ENCODE measurements around the gene ALOX15. TPM values are rescaled to one million over a fixed set of nuclear protein-coding genes. Genes with fewer than 3 reads are reported as not detected.

ALOX15 gene
- total and polyA plus RNA-seq, 10 of the 15 experiments (the other 5 are each of a cell fraction or from before 2014, with no cell fraction given), result 0.05 to 1.0 (median 0.24) TPM

DNA sequence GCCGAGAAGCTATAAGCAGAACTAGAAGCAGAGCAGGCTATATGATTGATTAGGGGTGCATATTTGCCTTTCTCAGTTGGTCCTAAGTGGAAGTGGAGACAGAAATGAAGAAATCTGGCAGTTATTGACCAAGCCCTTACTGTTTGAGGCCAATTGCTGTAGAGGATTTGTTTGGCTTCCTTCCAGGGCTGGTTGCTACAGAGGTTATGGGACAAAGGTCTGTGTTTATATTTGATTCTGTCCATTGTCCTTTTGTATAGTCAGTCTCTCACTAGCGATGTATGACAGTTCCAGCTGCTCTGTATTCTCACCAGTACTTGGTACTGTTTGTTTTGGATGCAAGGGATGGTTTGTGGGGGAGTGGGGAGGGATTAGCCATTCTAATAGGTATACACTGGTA lies 7.3 kb upstream of the ALOX15 start:
- no peaks in the 10 kb centered on the region for H4K20me1 ChIP-seq (ENCODE audit: control insufficient read depth, insufficient read depth)
- H3K4me2 ChIP-seq (ENCODE audit: control insufficient read depth, insufficient read depth), result no peak overlapping the region
- H3K36me3 ChIP-seq (ENCODE audit: control insufficient read depth in 2 of 2, insufficient read depth in 2 of 2, low read length in 1 of 2), result no peaks in the 10 kb centered on the region
- no TSS peak for BruUV-seq (replicated peaks)
- WGBS (ENCODE audit: insufficient coverage, insufficient replicate concordance, low lambda C conversion rate, missing lambda C conversion rate), result 83% methylated on average over 2 of the region's 2 CpGs
- intact Hi-C loops (cut with micrococcal nuclease; ENCODE audit: unreplicated experiment), result no loop called here
- no peaks in the 10 kb centered on the region; the same call in 1 of the 2 replicates for H3K4me1 ChIP-seq (ENCODE audit: control insufficient read depth, insufficient read depth, low read length)
- peaks cover 0 to 2% of the 10 kb centered on the region in 2 experiments; a peak in 1 of 4 replicates for H3K27me3 ChIP-seq (replicated peaks in 1 of 2; ENCODE audit: control insufficient read depth in 2 of 2, insufficient read depth in 2 of 2, low read length in 1 of 2)
- H2AFZ ChIP-seq (ENCODE audit: control insufficient read depth, low read depth, low read length), result no peak overlapping the region
- H3K27ac ChIP-seq (ENCODE audit: control insufficient read depth, insufficient read depth), result no peak overlapping the region
- no peak overlapping the region for H3K4me3 ChIP-seq
- ATAC-seq, result no peak
- H3K9ac ChIP-seq (ENCODE audit: control insufficient read depth, insufficient read depth, low read length), result no peak overlapping the region
- ChIA-PET POLR2A (interaction anchor here (0.6 to 0.7 kb wide), 4 partner anchors 55 to 519 kb away, joined by 4 to 5 read pairs (median 4); no protein-coding TSS in a partner anchor), SMC1A (ENCODE audit: uncharacterized antibody, unreplicated experiment) (interaction anchor here (1.4 kb wide), 1 partner anchor 15 kb away, joined by 4 read pairs; no protein-coding TSS in a partner anchor), RAD21 (ENCODE audit: unreplicated experiment) (interaction anchor here (1.7 kb wide), 1 partner anchor 13 kb away, joined by 4 read pairs; no protein-coding TSS in a partner anchor), CTCF (interaction anchor here (0.5 to 0.7 kb wide), 2 partner anchors 15 to 68 kb away, joined by 3 to 4 read pairs; no protein-coding TSS in a partner anchor)
- H3K9me3 ChIP-seq (replicated peaks; ENCODE audit: control insufficient read depth, insufficient read depth, low read length), result no peaks in the 10 kb centered on the region
- no peak for DNase-seq (ENCODE audit: low read depth, low spot score)
- FAIRE-seq, result no peak
- in situ Hi-C loops (cut with MboI), result no loop called here
- H3K79me2 ChIP-seq (ENCODE audit: control insufficient read depth, insufficient read depth, low read length), result no peaks in the 10 kb centered on the region
- TF ChIP-seq MYB (IDR thresholded peaks at IDR 0.05; ENCODE audit: borderline replicate concordance, low read depth, low read length), result no peak
- no peak for TF ChIP-seq RAD21 (IDR thresholded peaks at IDR 0.05; ENCODE audit: insufficient read depth, low read depth, low read length)
- TF ChIP-seq, protein P1, sequence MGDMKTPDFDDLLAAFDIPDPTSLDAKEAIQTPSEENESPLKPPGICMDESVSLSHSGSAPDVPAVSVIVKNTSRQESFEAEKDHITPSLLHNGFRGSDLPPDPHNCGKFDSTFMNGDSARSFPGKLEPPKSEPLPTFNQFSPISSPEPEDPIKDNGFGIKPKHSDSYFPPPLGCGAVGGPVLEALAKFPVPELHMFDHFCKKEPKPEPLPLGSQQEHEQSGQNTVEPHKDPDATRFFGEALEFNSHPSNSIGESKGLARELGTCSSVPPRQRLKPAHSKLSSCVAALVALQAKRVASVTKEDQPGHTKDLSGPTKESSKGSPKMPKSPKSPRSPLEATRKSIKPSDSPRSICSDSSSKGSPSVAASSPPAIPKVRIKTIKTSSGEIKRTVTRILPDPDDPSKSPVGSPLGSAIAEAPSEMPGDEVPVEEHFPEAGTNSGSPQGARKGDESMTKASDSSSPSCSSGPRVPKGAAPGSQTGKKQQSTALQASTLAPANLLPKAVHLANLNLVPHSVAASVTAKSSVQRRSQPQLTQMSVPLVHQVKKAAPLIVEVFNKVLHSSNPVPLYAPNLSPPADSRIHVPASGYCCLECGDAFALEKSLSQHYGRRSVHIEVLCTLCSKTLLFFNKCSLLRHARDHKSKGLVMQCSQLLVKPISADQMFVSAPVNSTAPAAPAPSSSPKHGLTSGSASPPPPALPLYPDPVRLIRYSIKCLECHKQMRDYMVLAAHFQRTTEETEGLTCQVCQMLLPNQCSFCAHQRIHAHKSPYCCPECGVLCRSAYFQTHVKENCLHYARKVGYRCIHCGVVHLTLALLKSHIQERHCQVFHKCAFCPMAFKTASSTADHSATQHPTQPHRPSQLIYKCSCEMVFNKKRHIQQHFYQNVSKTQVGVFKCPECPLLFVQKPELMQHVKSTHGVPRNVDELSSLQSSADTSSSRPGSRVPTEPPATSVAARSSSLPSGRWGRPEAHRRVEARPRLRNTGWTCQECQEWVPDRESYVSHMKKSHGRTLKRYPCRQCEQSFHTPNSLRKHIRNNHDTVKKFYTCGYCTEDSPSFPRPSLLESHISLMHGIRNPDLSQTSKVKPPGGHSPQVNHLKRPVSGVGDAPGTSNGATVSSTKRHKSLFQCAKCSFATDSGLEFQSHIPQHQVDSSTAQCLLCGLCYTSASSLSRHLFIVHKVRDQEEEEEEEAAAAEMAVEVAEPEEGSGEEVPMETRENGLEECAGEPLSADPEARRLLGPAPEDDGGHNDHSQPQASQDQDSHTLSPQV (IDR thresholded peaks at IDR 0.05), result no peak
- TF ChIP-seq PAX5 (IDR thresholded peaks at IDR 0.05; ENCODE audit: borderline replicate concordance, low read depth, low read length), result no peak
- TF ChIP-seq NRF1 (conservative IDR thresholded peaks at IDR 0.05; ENCODE audit: low read depth, low read length), result no peak
- no peak for TF ChIP-seq RB1 (IDR thresholded peaks at IDR 0.05; ENCODE audit: borderline replicate concordance)
- TF ChIP-seq, protein P2, sequence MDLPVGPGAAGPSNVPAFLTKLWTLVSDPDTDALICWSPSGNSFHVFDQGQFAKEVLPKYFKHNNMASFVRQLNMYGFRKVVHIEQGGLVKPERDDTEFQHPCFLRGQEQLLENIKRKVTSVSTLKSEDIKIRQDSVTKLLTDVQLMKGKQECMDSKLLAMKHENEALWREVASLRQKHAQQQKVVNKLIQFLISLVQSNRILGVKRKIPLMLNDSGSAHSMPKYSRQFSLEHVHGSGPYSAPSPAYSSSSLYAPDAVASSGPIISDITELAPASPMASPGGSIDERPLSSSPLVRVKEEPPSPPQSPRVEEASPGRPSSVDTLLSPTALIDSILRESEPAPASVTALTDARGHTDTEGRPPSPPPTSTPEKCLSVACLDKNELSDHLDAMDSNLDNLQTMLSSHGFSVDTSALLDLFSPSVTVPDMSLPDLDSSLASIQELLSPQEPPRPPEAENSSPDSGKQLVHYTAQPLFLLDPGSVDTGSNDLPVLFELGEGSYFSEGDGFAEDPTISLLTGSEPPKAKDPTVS (IDR thresholded peaks at IDR 0.05; ENCODE audit: low read depth, low read length), result no peak
- no peak for TF ChIP-seq ETV6 (conservative IDR thresholded peaks at IDR 0.05 in 1 of 2, IDR thresholded peaks at IDR 0.05 in 1 of 2; ENCODE audit: borderline replicate concordance in 1 of 2, low read depth in 1 of 2)
- TF ChIP-seq SUZ12 (IDR thresholded peaks at IDR 0.05; ENCODE audit: unreplicated experiment), result no peak
- TF ChIP-seq, protein P3, sequence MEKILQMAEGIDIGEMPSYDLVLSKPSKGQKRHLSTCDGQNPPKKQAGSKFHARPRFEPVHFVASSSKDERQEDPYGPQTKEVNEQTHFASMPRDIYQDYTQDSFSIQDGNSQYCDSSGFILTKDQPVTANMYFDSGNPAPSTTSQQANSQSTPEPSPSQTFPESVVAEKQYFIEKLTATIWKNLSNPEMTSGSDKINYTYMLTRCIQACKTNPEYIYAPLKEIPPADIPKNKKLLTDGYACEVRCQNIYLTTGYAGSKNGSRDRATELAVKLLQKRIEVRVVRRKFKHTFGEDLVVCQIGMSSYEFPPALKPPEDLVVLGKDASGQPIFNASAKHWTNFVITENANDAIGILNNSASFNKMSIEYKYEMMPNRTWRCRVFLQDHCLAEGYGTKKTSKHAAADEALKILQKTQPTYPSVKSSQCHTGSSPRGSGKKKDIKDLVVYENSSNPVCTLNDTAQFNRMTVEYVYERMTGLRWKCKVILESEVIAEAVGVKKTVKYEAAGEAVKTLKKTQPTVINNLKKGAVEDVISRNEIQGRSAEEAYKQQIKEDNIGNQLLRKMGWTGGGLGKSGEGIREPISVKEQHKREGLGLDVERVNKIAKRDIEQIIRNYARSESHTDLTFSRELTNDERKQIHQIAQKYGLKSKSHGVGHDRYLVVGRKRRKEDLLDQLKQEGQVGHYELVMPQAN (conservative IDR thresholded peaks at IDR 0.05), result no peak
- TF ChIP-seq RUNX3 (IDR thresholded peaks at IDR 0.05; ENCODE audit: low read length), result no peak
- TF ChIP-seq, protein P4, sequence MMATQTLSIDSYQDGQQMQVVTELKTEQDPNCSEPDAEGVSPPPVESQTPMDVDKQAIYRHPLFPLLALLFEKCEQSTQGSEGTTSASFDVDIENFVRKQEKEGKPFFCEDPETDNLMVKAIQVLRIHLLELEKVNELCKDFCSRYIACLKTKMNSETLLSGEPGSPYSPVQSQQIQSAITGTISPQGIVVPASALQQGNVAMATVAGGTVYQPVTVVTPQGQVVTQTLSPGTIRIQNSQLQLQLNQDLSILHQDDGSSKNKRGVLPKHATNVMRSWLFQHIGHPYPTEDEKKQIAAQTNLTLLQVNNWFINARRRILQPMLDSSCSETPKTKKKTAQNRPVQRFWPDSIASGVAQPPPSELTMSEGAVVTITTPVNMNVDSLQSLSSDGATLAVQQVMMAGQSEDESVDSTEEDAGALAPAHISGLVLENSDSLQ (IDR thresholded peaks at IDR 0.05), result no peak
- TF ChIP-seq POLR2AphosphoS5 (IDR thresholded peaks at IDR 0.05; ENCODE audit: low read length), result no peak
- TF ChIP-seq NBN (IDR thresholded peaks at IDR 0.05), result no peak
